Thoracic aorta (tissue), 2 donors: Measurements from ENCODE around the gene TTC39A. TPM values are rescaled to one million over a fixed set of nuclear protein-coding genes. Genes with fewer than 3 reads are reported as not detected.

Experiments
- ATAC-seq: fragments of 150-250 bp; one replicate; pipeline ENCODE4 v1.8.0; 2017; ENCODE audit warnings: low read depth; ENCODE audit not compliant: insufficient number of reproducible peaks, low FRiP score
- DNase-seq: peaks from one replicate; pipeline ENCODE4 v3.0.0-alpha.2; 2020; ENCODE audit warnings: low spot score
- H3K27ac ChIP-seq, 2 donors: fragments of 200-600 bp; sonication (generic); 1 replicate in 1 of 2; 2 replicates in 1 of 2; pipeline ENCODE4 v1.5.1; 2016; ENCODE audit warnings: mild to moderate bottlenecking in 2 of 2, moderate library complexity in 2 of 2
- H3K27me3 ChIP-seq: fragments of 200-600 bp; sonication (generic); replicated peaks from 2 replicates; pipeline ENCODE4 v1.6.0; 2016; ENCODE audit warnings: mild to moderate bottlenecking; ENCODE audit not compliant: insufficient read depth
- H3K36me3 ChIP-seq: fragments of 200-600 bp; sonication (generic); one replicate; pipeline ENCODE4 v1.5.1; 2016
- H3K4me1 ChIP-seq, 2 donors: fragments of 200-600 bp; sonication (generic); 1 replicate in 1 of 2; 2 replicates in 1 of 2; pipeline versions ENCODE4 v1.5.1 to v1.6.0; 2016; ENCODE audit warnings: low read depth in 2 of 2, mild to moderate bottlenecking in 1 of 2; ENCODE audit not compliant: control insufficient read depth in 1 of 2
- H3K4me3 ChIP-seq: fragments of 200-600 bp; sonication (generic); 2 replicates; pipeline ENCODE4 v1.5.1; 2016; ENCODE audit warnings: mild to moderate bottlenecking
- H3K9me3 ChIP-seq: fragments of 200-600 bp; sonication (generic); 2 replicates; pipeline ENCODE4 v1.5.1; 2016
- total RNA-seq, 2 donors: library from RNA; depleted of rRNA; stranded (reverse); fragments of >200 nt; gene quantifications; one replicate each; pipeline versions ENCODE4 v1.1.0 to v1.2.3, GENCODE V29; 2016
- TF ChIP-seq, protein P1 (sequence below): fragments of 200-600 bp; sonication (generic); IDR thresholded peaks from one replicate; pipeline ENCODE4 v1.5.1; 2019; ENCODE audit warnings: antibody characterized with exemption

The TTC39A gene
- total RNA-seq, 2 donors from 2014 or later = 1.2 to 4.0 TPM

GRCh38 chr1:51349862-51350261 lies 19.5 kb upstream of the TTC39A start:
- no peaks in the 10 kb centered on the region for H3K27me3 ChIP-seq
- H3K36me3 ChIP-seq = peaks cover 12% of the 10 kb centered on the region
- no peak overlapping the region for H3K27ac ChIP-seq
- no peaks in the 10 kb centered on the region for H3K9me3 ChIP-seq
- H3K4me1 ChIP-seq = peaks cover 0 to 1% of the 10 kb centered on the region in 2 donors
- TF ChIP-seq, protein P1, sequence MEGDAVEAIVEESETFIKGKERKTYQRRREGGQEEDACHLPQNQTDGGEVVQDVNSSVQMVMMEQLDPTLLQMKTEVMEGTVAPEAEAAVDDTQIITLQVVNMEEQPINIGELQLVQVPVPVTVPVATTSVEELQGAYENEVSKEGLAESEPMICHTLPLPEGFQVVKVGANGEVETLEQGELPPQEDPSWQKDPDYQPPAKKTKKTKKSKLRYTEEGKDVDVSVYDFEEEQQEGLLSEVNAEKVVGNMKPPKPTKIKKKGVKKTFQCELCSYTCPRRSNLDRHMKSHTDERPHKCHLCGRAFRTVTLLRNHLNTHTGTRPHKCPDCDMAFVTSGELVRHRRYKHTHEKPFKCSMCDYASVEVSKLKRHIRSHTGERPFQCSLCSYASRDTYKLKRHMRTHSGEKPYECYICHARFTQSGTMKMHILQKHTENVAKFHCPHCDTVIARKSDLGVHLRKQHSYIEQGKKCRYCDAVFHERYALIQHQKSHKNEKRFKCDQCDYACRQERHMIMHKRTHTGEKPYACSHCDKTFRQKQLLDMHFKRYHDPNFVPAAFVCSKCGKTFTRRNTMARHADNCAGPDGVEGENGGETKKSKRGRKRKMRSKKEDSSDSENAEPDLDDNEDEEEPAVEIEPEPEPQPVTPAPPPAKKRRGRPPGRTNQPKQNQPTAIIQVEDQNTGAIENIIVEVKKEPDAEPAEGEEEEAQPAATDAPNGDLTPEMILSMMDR = no peak
- ATAC-seq (no peak), DNase-seq (no peak)
- H3K4me3 ChIP-seq = no peak overlapping the region

DNA sequence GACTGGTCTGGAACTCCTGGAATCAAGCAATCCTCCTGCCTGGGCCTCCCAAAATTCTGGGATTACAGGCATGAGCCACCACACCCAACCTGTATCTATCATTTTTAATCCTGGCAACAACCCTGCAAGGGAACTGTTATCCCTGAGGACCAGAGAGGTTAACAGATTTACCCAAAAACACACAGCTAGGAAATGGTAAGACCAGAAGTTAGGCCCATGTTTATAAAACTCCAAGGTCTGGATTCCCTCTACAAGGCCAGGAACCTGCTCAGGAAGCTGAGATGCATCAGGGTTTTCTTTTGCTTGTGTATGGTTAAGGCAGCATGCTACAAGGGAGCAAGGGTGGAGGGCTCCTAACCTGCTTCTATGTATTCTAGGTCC lies 17.8 kb upstream of the TTC39A start:
- Histone ChIP-seq H3K4me3 (no peak overlapping the region), H3K27me3 (peaks cover 6% of the 10 kb centered on the region), H3K4me1 (peaks cover 0 to 6% of the 10 kb centered on the region in 2 donors), H3K27ac (no peak overlapping the region), H3K36me3 (no peaks in the 10 kb centered on the region), H3K9me3 (no peaks in the 10 kb centered on the region)
- TF ChIP-seq, protein P1 = no peak
- DNase-seq (no peak), ATAC-seq (no peak)

GRCh38 chr1:51347398-51348146 lies 17.2 kb upstream of the TTC39A start:
- no peaks in the 10 kb centered on the region for H3K36me3 ChIP-seq
- no peaks in the 10 kb centered on the region for H3K9me3 ChIP-seq
- DNase-seq (no peak), ATAC-seq (no peak)
- peaks cover 0 to 6% of the 10 kb centered on the region in 2 donors for H3K4me1 ChIP-seq
- no peak overlapping the region for H3K27ac ChIP-seq
- peaks cover 6% of the 10 kb centered on the region for H3K27me3 ChIP-seq
- TF ChIP-seq, protein P1 = no peak
- no peak overlapping the region for H3K4me3 ChIP-seq

DNA sequence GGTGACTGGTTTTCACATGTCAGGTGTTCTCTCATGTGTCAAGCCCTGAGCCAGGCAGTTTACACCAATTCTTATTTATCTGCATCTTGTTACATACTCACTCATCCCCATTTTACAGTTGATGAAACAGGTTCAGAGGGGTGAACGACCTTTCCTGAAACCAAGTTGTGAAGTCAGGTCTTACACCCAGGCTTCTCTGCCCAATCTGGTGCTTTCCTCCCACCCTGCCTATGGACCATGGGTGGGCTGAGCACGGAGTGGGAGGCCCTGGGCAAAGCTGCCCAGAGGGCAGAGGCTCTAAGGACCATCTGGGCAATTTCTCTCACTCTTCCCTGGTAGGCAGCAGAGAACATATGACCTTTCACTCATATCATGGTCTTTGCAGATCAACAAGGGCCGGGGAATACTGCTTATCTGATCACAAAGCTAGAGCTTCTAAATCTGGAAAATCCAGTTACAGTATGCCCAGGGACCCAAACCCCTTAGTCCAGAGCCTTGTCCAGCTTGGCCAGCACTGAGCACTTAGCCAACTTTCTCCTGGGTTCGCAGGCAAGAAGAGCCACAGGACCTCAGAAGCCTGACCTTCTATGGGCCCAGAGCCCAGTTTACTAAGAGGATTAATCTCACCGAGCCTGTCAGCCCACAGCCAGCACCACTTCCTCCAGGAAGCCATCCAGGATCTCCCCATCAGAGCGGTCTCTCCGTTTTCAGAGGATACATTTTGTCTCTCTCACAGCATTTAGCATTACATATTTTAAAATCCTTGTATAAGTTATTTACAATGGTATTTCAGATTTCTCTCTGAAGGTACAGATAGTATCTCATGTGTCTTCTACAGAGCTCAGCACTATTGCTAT lies 16.0 kb upstream of the TTC39A start:
- no peak for DNase-seq
- peaks cover 6% of the 10 kb centered on the region for H3K27me3 ChIP-seq
- TF ChIP-seq, protein P1 = no peak

DNA sequence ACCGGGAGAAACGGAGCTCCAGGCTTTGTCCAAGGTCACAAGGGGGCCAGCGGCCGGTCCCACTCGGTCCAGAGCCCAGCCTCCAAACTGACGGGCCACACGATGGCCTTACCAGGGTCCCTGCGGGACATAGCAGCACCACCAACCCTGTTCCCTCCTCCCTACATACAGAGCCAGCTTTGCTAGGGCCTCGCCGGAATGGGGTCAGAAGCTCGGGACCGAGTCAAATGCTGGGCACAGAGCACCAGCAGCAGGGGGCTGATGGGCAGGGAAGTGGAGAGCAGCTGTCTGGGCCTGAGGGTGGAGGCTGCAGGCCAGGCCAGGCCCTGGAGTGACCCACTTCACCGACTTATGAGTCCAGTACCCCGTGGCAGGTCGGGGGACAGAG lies 14.9 kb upstream of the TTC39A start:
- H3K4me3 ChIP-seq = no peak overlapping the region
- no peak for ATAC-seq
- TF ChIP-seq, protein P1 = no peak
- H3K27ac ChIP-seq = no peak overlapping the region
- H3K4me1 ChIP-seq = peaks cover 0 to 6% of the 10 kb centered on the region in 2 donors
- H3K36me3 ChIP-seq = no peaks in the 10 kb centered on the region
- H3K27me3 ChIP-seq = peaks cover 6% of the 10 kb centered on the region
- DNase-seq = no peak
- no peaks in the 10 kb centered on the region for H3K9me3 ChIP-seq

More for the DNA sequence above, 16.0 kb upstream of the TTC39A start:
- Histone ChIP-seq H3K9me3 (no peaks in the 10 kb centered on the region), H3K36me3 (no peaks in the 10 kb centered on the region), H3K4me1 (peaks cover 0 to 6% of the 10 kb centered on the region in 2 donors), H3K4me3 (no peak overlapping the region), H3K27ac (no peak overlapping the region)
- no peak for ATAC-seq
